Mesenchymal stem cell (in vitro differentiated cells and primary cell): ENCODE results near the gene BMPER.

ENCODE experiments used
- DNase-seq: peaks from one replicate; pipeline ENCODE4 v3.0.0-alpha.2; 2013
- H2AFZ ChIP-seq: one replicate; pipeline ENCODE4 v1.6.1; 2013; ENCODE audit warnings: low read depth, mild to moderate bottlenecking, control low read depth, inconsistent platforms, low read length, moderate library complexity
- H2AK5ac ChIP-seq: 2 replicates; pipeline ENCODE4 v1.6.1; 2013; ENCODE audit warnings: low read length, moderate library complexity, mild to moderate bottlenecking, inconsistent platforms; ENCODE audit not compliant: severe bottlenecking
- H2BK120ac ChIP-seq: one replicate; pipeline ENCODE4 v1.6.1; 2013; ENCODE audit warnings: low read depth, mild to moderate bottlenecking, inconsistent platforms, low read length, moderate library complexity
- H2BK12ac ChIP-seq, 2 experiments: one replicate each; pipeline ENCODE4 v1.6.1; 2013; ENCODE audit warnings: inconsistent platforms in 2 of 2, low read length in 2 of 2, mild to moderate bottlenecking in 2 of 2, moderate library complexity in 2 of 2, control low read depth in 1 of 2
- H2BK15ac ChIP-seq: one replicate; pipeline ENCODE4 v1.6.1; 2013; ENCODE audit warnings: mild to moderate bottlenecking, low read depth, inconsistent platforms; ENCODE audit not compliant: poor library complexity, severe bottlenecking
- H2BK5ac ChIP-seq: 2 replicates; pipeline ENCODE4 v1.6.1; 2013; ENCODE audit warnings: low read depth, mild to moderate bottlenecking, low read length, control low read depth, inconsistent platforms; ENCODE audit not compliant: poor library complexity, severe bottlenecking
- H3K14ac ChIP-seq, 2 experiments: one replicate each; pipeline ENCODE4 v1.6.1; 2013; ENCODE audit warnings: inconsistent platforms in 2 of 2, low read length in 2 of 2, control low read depth in 1 of 2, mild to moderate bottlenecking in 1 of 2, moderate library complexity in 1 of 2
- H3K18ac ChIP-seq, 2 experiments: one replicate each; pipeline ENCODE4 v1.6.1; 2013; ENCODE audit warnings: inconsistent platforms in 2 of 2, low read length in 2 of 2, control low read depth in 1 of 2, low read depth in 1 of 2, mild to moderate bottlenecking in 1 of 2
- H3K23ac ChIP-seq, 2 experiments: one replicate each; pipeline ENCODE4 v1.6.1; 2013; ENCODE audit warnings: inconsistent platforms in 2 of 2, low read length in 2 of 2, mild to moderate bottlenecking in 2 of 2, moderate library complexity in 2 of 2, control low read depth in 1 of 2
- H3K27ac ChIP-seq: 2 replicates; pipeline ENCODE4 v1.5.1; 2013; ENCODE audit warnings: mild to moderate bottlenecking, moderate library complexity, low read length, control low read depth, inconsistent platforms; ENCODE audit not compliant: poor library complexity, severe bottlenecking
- H3K27me3 ChIP-seq, 2 experiments: 2 replicates each; pipeline versions ENCODE4 v1.6.1 to v1.7.0; 2013; ENCODE audit warnings: low read length in 2 of 2, mild to moderate bottlenecking in 2 of 2, moderate library complexity in 2 of 2, control low read depth in 1 of 2, inconsistent platforms in 1 of 2; ENCODE audit not compliant: control insufficient read depth in 1 of 2, insufficient read depth in 1 of 2
- H3K36me3 ChIP-seq, 2 experiments: 2 replicates each; pipeline versions ENCODE4 v1.6.1 to v1.7.0; 2013; ENCODE audit warnings: low read length in 2 of 2, control low read depth in 1 of 2, inconsistent platforms in 1 of 2, low read depth in 1 of 2, mild to moderate bottlenecking in 1 of 2; ENCODE audit not compliant: insufficient read depth in 2 of 2, control insufficient read depth in 1 of 2
- H3K4ac ChIP-seq, 2 experiments: one replicate each; pipeline ENCODE4 v1.6.1; 2013; ENCODE audit warnings: inconsistent platforms in 2 of 2, low read length in 2 of 2, mild to moderate bottlenecking in 2 of 2, moderate library complexity in 2 of 2, control low read depth in 1 of 2, low read depth in 1 of 2
- H3K4me1 ChIP-seq: 2 replicates; pipeline ENCODE4 v1.6.1; 2013; ENCODE audit warnings: low read depth, low read length, control low read depth; ENCODE audit not compliant: control insufficient read depth, insufficient read depth
- H3K4me2 ChIP-seq: 2 replicates; pipeline ENCODE4 v1.6.1; 2013; ENCODE audit warnings: low read length, mild to moderate bottlenecking, inconsistent platforms; ENCODE audit not compliant: poor library complexity, severe bottlenecking
- H3K4me3 ChIP-seq, 2 experiments: 2 replicates each; pipeline versions ENCODE4 v1.5.1 to v1.7.0; 2013; ENCODE audit warnings: low read length in 2 of 2, mild to moderate bottlenecking in 2 of 2, control low read depth in 1 of 2, low read depth in 1 of 2; ENCODE audit not compliant: insufficient read depth in 1 of 2
- H3K79me1 ChIP-seq: replicated peaks from 2 replicates; pipeline ENCODE4 v1.6.1; 2013; ENCODE audit warnings: mild to moderate bottlenecking, control low read depth, low read length, inconsistent platforms; ENCODE audit not compliant: poor library complexity, severe bottlenecking
- H3K9ac ChIP-seq: 2 replicates; pipeline ENCODE4 v1.7.0; 2013; ENCODE audit warnings: mild to moderate bottlenecking, low read length, moderate library complexity
- H3K9me3 ChIP-seq: 2 replicates; pipeline ENCODE4 v1.7.0; 2013; ENCODE audit warnings: mild to moderate bottlenecking, low read length; ENCODE audit not compliant: control insufficient read depth
- H4K8ac ChIP-seq: one replicate; pipeline ENCODE4 v1.6.1; 2013; ENCODE audit warnings: inconsistent platforms, mild to moderate bottlenecking, low read length, moderate library complexity
- H4K91ac ChIP-seq: one replicate; pipeline ENCODE4 v1.6.1; 2013; ENCODE audit warnings: mild to moderate bottlenecking, low read length, inconsistent platforms
- WGBS: methylation state at CpG from one replicate; pipeline ENCODE4 v1.1.7; 2013; ENCODE audit warnings: mixed read lengths; 5-methylcytosine and 5-hydroxymethylcytosine counted together

BMPER gene

GRCh38 chr7:34143402-34143801, 238.1 kb downstream of the BMPER start:
- Histone ChIP-seq H3K27me3 (no peaks in the 10 kb centered on the region), H2BK5ac (no peak overlapping the region), H3K9me3 (no peaks in the 10 kb centered on the region), H4K8ac (no peak overlapping the region), H3K9ac (no peak overlapping the region), H3K23ac (no peak overlapping the region), H2BK12ac (peak overlapping the region in 1 of 2 experiments; percentile 19), H3K4me2 (no peak overlapping the region), H2BK15ac (no peak overlapping the region), H2AFZ (no peak overlapping the region), H3K14ac (no peak overlapping the region), H3K4me1 (no peaks in the 10 kb centered on the region), H3K4me3 (no peak overlapping the region), H2BK120ac (no peak overlapping the region), H2AK5ac (no peak overlapping the region), H4K91ac (no peak overlapping the region), H3K79me1 (no peaks in the 10 kb centered on the region), H3K4ac (no peak overlapping the region), H3K27ac (no peak overlapping the region), H3K18ac (no peak overlapping the region), H3K36me3 (peaks cover 0 to 33% of the 10 kb centered on the region in 2 experiments)
- no CpG with 5 or more reads among the region's 2 CpGs for WGBS
- DNase-seq: peak; percentile 94

DNA sequence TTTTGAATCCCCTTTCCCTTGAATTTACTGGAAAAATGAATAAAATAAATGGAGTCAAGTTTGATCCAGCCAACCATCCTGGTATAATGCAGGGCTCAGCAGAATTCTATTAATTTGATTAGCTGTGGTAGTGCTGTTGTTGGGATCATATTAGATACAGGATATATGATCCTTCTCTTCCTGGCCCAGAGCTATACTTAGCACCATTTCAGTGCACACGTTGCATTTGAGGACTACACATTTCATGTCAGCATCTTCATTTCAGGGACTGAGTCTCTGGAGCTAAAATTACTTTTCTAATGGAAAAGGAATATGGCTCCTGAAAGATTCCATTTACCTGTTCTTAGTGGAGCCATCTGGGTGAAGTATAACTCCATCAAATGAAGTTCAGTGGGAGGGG, 240.3 kb downstream of the BMPER start:
- Histone ChIP-seq H2BK5ac (no peak overlapping the region), H3K27me3 (no peaks in the 10 kb centered on the region), H3K18ac (no peak overlapping the region), H2AK5ac (no peak overlapping the region), H3K23ac (no peak overlapping the region), H3K4me1 (no peaks in the 10 kb centered on the region), H4K8ac (no peak overlapping the region), H3K79me1 (no peaks in the 10 kb centered on the region), H3K4me3 (no peak overlapping the region), H2BK12ac (no peak overlapping the region), H3K14ac (no peak overlapping the region), H3K9me3 (no peaks in the 10 kb centered on the region), H2AFZ (no peak overlapping the region), H2BK15ac (no peak overlapping the region), H3K9ac (no peak overlapping the region), H3K27ac (no peak overlapping the region), H3K4me2 (no peak overlapping the region), H2BK120ac (no peak overlapping the region), H3K4ac (no peak overlapping the region), H3K36me3 (peaks cover 0 to 46% of the 10 kb centered on the region in 2 experiments), H4K91ac (no peak overlapping the region)
- no CpG with 5 or more reads among the region's 1 CpG for WGBS
- no peak for DNase-seq

DNA sequence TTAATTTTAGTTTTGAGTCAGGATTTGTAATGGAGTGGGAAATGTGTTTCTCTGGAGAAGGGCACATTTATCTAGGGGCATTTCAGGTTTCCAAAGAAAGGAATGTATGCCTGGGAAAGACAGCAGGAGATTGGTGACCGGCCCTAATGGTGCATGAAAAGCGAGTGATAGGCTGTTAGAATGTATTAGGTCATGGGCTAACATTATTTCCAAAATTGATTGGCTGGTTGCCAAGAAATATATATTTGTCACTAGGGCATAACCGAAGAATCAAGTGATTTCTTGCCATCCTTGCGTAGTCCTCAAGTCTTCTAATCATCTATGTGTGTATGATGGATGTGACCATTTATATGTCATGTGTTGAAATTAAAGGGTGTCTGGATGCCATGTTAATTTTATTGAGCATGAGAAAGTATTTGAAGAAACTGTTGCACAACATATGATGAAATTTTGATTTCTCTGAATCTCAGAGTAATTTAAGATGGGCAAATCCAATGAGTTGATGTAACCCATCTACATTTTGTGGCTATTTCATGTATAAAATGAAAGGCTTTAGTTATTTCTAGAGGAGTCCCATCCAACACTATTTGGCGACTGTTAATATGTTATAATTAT, 248.4 kb downstream of the BMPER start:
- Histone ChIP-seq H3K14ac (no peak overlapping the region), H4K8ac (no peak overlapping the region), H3K36me3 (peaks cover 0 to 31% of the 10 kb centered on the region in 2 experiments), H2BK120ac (no peak overlapping the region), H3K9me3 (no peaks in the 10 kb centered on the region), H2AFZ (no peak overlapping the region), H2BK5ac (no peak overlapping the region), H3K4me2 (no peak overlapping the region), H3K18ac (no peak overlapping the region), H2BK15ac (no peak overlapping the region), H3K27me3 (no peaks in the 10 kb centered on the region), H3K4ac (no peak overlapping the region), H2AK5ac (no peak overlapping the region), H3K23ac (no peak overlapping the region), H4K91ac (no peak overlapping the region), H3K9ac (no peak overlapping the region), H3K79me1 (no peaks in the 10 kb centered on the region), H2BK12ac (no peak overlapping the region), H3K27ac (no peak overlapping the region), H3K4me3 (no peak overlapping the region), H3K4me1 (no peaks in the 10 kb centered on the region)
- DNase-seq: no peak
- WGBS: 98% methylated on average over 4 of the region's 5 CpGs

- DNase-seq: peak; percentile 98
- H2BK15ac ChIP-seq: no peak overlapping the region
- H4K91ac ChIP-seq: no peak overlapping the region
- H3K14ac ChIP-seq: no peak overlapping the region
- H2BK12ac ChIP-seq: peak overlapping the region in 1 of 2 experiments; percentile 7
- no peaks in the 10 kb centered on the region for H3K9me3 ChIP-seq
- peak overlapping the region; percentile 29 for H2BK120ac ChIP-seq
- peak overlapping the region; percentile 31 to 67 for H3K18ac ChIP-seq
- H3K27ac ChIP-seq: no peak overlapping the region
- H4K8ac ChIP-seq: no peak overlapping the region
- WGBS: 20% methylated on average over 1 of the region's 3 CpGs
- H3K4me2 ChIP-seq: no peak overlapping the region
- H3K23ac ChIP-seq: no peak overlapping the region
- H3K36me3 ChIP-seq: peaks cover 0 to 23% of the 10 kb centered on the region in 2 experiments
- no peak overlapping the region for H2AFZ ChIP-seq
- H3K4me3 ChIP-seq: peak overlapping the region in 1 of 2 experiments; percentile 31
- peak overlapping the region; percentile 83 for H3K9ac ChIP-seq
- no peaks in the 10 kb centered on the region for H3K27me3 ChIP-seq
- H3K4ac ChIP-seq: peak overlapping the region in 1 of 2 experiments; percentile 9
- no peak overlapping the region for H2BK5ac ChIP-seq
- no peaks in the 10 kb centered on the region for H3K4me1 ChIP-seq
- H3K79me1 ChIP-seq: no peaks in the 10 kb centered on the region
- H2AK5ac ChIP-seq: no peak overlapping the region
These were observed 250.0 kb downstream of the BMPER start for GRCh38 chr7:34155220-34155908.
